GM10847 (cell line): Measurements from ENCODE around the gene MRPL14.

ENCODE experiments used
- POLR2A ChIP-seq: IDR thresholded peaks from 2 replicates; pipeline ENCODE4 v1.6.1; 2011; ENCODE audit not compliant: insufficient read length; ENCODE audit errors: extremely low read depth

Gene MRPL14

DNA sequence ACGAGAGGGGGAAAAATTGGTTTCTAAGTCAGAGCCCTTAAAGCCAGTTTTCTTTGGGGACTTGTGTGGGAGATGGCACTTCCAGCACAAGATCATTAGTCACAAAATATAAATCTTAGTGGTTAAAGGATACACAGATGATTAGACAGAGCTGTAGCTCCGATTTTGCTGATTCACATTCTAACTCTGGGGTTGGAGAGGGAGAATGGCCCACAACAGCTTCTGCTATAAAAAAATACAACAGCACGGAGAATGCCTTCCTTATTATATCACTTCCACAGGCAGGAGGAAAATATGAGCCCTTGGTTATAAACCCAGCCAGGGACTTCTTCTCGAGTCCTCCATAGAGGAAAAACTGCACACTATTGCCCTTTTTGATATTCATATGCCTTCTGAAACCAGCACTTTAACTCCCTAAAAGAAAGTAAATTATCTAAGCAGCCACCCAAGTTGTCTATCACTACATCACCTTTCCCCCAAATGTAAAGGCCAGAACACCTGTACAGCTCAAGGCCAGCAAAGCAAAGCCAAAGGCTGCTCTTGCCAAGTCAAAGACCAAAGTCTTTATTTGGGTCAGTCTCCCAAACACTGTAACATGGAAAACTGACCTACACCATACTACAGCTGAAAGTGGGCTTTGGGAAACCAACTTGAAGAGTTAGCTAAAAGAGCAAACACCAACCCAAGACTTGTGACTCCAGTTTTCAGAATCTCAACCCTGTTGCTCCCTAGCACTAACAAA is 10.4 kb downstream of the MRPL14 start:
- TF ChIP-seq POLR2A = no peak

DNA sequence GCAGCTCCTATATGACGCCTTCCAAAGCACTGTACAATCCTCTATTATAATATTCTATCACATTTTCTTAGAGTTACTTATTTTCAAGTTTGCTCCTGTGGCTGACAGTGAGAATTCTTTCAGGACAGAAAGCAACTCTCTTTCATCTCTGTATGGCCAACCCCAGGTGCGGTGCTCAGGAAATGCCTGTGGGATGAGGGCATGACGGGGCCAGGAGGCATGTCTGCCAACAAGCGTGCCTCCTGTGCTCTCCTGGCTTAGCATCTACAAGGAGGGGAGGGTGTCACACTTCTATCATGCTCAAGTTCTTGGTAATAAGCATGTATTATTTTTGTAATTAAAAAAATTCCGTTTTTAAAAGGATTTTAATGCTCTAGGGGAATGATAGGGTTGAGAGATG is 11.4 kb downstream of the MRPL14 start:
- TF ChIP-seq POLR2A = no peak

DNA sequence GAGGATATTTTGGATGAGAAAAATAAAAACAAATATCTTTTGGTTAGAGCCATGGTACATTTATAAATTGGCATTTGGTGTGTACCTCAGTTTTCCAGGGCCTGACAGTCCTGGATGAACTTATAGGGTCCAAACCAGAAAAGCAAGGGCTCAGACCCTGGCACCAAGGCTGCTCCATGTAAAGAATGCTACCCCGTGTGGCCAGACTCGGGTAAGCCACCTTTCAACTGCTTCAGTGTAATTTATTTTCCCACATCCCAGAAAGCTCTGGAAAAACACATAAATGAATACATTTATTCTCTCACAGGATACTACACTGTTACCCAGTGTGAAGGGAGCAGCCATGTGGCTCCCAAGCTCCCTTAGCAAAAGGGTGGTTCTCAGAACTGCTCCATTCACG is 13.8 kb downstream of the MRPL14 start:
- no peak for TF ChIP-seq POLR2A

DNA sequence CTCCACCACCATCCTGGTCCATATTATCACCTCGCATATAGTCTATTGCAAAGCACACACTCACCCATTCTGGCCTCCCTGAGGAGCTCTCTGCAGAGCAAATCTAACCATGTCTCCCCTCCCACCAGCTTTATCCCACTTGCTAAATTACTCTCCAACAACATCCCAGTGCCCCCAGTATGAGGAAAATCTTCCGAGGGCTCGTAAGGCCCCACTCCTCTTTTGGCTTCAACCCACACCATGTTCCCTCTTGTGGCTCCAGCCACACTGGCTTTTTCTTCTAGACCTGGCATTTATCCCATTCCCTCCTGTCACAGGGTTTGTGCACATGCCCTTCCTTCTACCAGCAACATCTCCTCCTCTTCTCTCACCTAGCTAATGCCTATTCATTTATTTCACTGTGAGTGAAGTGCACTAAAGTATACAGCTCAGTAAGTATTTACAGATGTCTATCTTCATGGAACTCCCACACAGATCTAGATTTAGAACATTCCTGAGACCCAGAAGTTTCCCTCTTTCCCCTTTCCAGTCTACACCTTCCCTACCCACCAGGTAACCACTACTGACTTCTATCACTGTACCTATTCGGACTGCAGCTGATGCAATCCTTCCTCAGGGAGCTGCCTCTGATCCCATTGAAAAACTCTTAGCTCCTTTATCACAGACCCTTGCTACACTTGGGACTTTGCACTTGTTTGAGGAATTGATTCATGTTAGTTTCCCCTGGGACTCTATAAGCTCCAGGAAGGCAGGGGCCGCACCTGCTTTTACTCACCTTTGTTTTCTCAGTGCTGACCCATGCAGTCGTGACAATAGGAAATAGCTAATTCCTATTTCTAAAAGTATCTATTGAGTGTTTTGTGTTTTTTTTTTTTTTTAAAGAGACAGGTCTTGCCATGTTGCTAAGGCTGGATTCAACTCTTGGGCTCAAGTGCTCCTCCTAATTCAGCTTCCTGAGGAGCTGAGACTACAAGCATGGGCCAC is 15.5 kb downstream of the MRPL14 start:
- TF ChIP-seq POLR2A = no peak

DNA sequence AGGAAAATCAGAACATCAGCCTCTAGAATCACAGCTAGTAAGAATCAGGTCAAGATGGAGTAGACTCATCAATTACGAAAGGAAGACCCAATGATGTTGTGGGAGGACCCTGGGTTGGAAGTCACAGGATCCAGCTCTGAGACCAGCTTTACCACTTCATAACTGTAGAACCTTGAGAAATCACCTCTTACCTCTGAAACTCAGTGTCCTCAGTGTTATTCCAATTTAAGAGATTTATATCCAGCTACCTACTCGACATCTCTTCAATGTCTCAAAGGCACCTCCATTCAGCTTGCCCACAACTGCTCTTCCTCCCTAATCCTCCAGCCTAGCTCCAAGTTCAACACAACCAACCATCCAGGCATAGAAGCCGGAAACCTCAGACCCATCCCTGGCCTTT is 16.3 kb downstream of the MRPL14 start:
- no peak for TF ChIP-seq POLR2A

DNA sequence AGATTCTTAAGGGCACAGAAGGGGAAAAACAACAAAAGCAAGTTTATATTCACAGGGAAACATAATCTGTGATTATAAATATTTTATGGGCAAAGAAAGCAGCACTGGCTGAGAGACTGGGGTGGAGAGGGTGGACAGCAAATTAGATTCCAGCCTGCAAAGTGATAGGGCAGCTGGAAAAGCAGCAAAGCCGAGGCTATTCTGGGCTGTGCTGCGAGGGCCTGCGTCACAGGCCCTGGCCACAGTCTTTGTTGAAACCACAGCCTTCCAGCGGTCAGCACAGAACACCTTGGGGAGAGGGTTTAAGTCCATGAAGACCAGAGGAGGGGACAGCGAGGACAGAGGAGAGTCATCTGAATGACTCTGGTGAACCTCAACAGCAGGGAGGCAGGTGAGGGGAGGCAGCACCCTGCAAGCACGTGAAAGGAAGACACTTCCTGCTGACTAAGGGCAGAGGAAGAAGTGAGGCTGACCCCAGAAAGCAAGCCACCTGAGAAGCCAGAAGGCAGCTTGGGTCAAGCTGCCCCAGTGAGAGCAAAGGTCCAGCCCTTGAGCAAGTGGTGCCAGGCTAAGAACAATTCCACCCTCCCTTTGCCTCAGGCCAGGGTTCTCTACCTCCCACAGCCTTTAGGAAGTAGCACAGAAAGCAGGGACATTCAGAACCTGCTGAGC is 17.1 kb downstream of the MRPL14 start:
- TF ChIP-seq POLR2A = no peak

DNA sequence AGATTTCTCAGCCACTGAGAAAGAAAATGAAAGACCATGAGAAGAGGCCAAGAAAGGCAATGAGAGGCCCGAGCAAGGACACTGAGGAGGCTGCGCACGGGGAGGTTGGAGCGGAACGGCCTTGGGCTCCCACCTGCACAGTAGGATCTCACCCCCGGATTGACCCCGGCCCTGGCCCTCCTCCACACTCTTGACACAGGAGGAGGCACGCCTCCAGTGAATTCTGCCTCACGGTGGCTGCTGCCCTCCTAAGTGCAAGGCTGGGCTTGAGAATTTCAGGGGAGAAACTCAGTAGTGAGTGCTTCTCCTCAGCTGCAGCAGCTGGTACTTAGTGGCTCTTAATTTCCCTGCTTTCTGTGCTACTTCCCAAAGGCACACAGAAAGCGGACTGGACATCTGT is 18.0 kb downstream of the MRPL14 start:
- TF ChIP-seq POLR2A = no peak

DNA sequence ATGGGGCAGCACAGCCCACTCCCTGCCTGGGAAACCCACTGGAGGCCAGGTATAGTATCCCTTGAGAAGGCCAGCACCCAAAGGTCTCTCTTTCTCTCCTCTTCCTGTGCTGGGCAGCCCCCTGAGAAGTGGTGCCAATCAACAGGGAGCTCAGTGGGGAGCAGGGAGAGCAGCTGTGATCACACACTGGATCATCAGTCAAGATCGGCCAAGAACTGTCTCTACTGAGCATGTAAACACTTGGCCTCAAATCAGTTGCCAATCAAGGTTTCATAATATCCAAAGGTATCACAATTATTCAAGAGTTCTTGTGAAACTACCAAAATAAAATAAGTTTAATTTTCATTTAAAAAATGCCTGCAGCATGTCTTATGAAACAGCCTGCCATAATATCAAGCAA is 18.8 kb downstream of the MRPL14 start:
- TF ChIP-seq POLR2A = no peak

DNA sequence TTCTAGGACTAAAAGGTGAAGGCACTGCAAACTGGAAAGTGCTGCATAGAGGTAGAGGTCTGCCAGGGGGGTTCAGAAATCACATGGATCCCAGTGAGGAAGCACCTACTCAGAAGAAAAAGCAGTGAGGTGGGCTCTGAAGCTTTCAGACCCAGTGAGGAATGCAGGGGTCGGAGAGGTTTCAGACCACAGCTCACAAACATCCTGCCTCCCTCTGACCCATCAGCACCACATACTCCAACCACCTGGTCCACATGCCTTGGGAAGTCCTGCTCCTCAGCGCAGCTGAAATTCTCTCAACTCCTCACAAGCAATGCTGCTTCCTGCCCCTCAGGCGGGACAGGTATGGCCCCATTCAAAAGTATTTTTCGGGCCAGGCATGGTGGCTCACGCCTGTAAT is 20.2 kb downstream of the MRPL14 start:
- no peak for TF ChIP-seq POLR2A

DNA sequence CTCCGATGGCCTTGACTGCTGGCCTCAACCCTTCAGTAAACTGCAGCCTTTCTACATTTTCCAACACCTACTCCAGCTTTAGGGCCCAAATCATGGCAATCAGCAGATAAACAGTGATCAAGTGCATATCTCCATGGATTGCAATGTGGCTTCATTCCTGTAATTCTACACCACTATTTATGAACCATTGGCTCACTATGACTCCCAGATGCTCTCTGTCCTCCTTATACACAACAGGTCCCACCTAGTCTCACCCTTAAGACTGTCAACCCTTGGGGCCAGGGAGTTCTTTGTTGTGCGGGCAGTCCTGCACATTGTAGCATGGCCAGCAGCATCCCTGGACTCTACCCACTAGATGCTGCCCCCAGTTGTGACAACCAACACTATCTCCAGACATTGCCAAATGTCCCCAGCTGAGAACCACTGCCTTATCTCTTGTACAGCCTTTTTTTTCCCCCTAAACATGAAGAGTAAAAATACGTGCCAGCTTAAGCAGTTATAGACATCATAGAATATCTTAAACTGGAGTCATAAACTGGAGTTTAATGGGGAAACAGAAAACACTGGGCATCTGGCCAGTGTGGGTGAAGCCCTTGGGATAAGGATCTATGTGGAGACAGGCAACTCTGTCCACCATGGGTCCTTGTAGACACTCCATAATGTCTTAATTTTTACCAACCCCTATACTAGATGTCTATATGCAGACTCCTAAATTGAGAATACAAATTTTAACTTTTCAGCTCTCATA is 21.1 kb downstream of the MRPL14 start:
- TF ChIP-seq POLR2A = no peak

DNA sequence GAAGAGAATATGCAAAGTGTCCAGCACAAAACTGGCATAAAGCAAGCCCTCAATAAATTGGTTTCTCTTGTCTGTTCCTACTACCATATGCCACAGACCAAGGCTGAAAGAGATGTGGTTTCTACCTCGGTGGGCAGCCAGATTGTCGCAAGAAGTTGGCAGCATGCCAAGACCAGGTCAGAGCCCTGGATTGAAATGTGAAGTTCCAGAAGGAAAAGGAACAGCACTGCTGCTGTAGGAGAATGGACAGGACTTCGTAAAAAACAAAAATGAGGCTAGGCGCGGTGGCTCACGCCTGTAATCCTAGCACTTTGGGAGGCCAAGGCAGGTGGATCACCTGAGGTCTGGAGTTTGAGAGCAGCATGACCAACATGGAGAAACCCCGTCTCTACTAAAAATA is 22.1 kb downstream of the MRPL14 start:
- no peak for TF ChIP-seq POLR2A

DNA sequence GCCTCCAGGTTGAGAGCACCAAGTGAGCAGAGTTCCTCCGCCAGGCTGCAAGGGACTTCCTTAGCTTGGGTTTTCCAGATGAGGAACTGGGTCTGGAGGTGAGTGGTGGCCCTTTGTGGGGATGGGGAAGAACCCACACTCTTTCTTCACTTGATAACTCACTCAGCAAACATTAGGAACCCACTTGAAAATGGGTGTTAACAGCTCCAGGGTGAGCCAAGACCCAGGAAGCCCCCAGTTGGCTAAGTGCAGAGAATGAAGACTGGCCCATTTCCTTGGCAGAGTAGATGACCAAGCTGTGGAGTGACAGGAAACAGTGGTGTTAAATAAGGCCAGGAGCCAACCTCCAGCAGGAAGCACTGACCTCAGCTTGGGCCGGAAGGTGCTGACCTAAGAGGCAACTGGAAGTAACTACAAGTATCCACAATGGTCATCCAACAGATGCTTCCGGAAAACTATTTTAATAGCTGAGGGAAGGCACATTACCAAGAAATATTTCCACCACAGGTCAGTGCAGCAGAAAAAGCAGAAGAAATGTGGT is 22.7 kb downstream of the MRPL14 start:
- TF ChIP-seq POLR2A = no peak

DNA sequence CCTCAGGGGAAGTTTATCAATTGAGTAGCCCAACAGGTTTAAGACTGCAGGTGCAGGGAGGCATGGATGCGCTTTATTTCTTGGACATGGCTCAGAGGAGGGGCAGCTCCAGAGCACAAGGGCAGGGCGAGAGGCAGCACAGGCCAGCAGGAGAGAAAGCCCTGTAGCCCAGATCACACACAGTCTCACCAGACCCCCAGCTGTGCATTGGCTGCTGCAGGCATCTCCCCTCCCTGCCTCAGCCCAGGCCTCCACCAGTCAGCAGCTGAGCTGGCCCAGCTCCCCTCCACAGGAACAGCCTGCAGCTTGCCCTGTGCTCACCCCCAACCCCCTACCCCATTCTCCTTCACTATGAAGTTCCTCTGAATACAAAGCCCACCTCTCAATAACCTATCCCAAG is 24.7 kb downstream of the MRPL14 start:
- TF ChIP-seq POLR2A = no peak

DNA sequence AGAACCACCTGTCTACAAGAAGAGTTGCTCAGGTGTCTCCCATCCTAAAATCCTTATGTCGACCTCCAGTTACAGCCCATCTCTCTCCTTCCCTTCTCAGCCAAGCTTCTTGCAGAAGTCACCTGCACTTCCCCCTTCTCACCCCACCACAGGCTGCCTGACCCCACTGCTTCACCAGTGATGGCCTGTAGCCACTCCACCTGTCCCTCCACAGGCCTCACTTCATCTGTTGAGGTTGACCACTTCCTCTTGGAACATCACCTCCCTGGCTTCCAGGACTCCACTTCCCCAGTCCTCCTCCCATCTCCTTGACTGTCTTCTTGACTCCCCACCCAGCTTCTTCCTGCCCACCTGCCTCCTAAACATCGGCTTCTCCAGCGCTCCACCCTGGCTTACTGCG is 25.4 kb downstream of the MRPL14 start:
- TF ChIP-seq POLR2A = no peak

DNA sequence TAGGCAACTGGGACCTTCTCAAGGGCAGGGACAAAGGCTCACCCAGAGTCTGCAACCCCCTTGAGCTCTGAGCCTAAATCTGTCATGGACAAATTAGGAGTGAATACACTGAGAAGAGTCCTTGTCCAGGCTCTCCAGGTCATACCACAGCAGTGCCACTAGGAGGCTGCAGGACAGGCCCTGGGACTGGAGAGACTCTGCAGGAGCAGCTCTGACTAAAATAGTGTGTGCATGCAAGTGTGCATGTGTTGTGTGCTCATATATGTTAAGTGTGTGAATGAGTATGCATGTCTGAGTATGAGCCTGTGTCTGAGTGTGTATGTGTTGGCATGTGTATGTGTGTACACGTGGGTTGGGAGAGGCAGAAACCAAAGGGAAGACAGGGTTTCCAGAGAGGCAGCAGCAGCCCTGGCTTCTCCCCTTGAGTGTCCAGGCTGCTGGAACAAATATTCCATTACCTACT is 27.1 kb downstream of the MRPL14 start:
- no peak for TF ChIP-seq POLR2A
